B cell (primary cell): ENCODE results near the gene PAK4. TPM values are rescaled to one million over a fixed set of nuclear protein-coding genes. Genes with fewer than 3 reads are reported as not detected.

Experiments
- ATAC-seq: fragments of 200-7000 bp; cut with Tn5 transposase; one replicate; pipeline ENCODE4 v1.10.0; 2021; ENCODE audit warnings: low read depth, mild to moderate bottlenecking, moderate number of reproducible peaks, moderate library complexity
- CTCF ChIA-PET: fragments of 350-600 bp; sonication (Branson Sonifier 250); formaldehyde crosslinking; loops from one replicate; lab custom pipeline; 2021; ENCODE audit warnings: antibody characterized with exemption, inconsistent platforms; lab: Charles Lee
- POLR2A ChIA-PET: fragments of 350-600 bp; sonication (Branson Sonifier 250); formaldehyde crosslinking; loops from one replicate; lab custom pipeline; 2021; ENCODE audit warnings: antibody characterized with exemption; lab: Charles Lee
- DNase-seq: peaks from one replicate; pipeline ENCODE4 v3.0.0; 2013
- H2AFZ ChIP-seq: 2 replicates; pipeline ENCODE4 v1.6.1; 2012; ENCODE audit warnings: mild to moderate bottlenecking, low read depth, low read length; ENCODE audit not compliant: insufficient read depth, poor library complexity, severe bottlenecking
- H3K27ac ChIP-seq, 2 donors: 1 replicate in 1 of 2; 2 replicates in 1 of 2; pipeline ENCODE4 v1.5.1; 2012 to 2013; ENCODE audit warnings: low read length in 2 of 2, mild to moderate bottlenecking in 2 of 2, moderate library complexity in 1 of 2
- H3K27me3 ChIP-seq, 4 experiments: fragments of 200-600 bp in 1 of 4; sonication (generic) in 1 of 4; replicated peaks in 1 of 4; 1 replicate in 2 of 4; 2 replicates in 2 of 4; pipeline versions ENCODE4 v1.6.1 to v1.7.0; 2013 to 2016; ENCODE audit warnings: low read length in 3 of 4, mild to moderate bottlenecking in 2 of 4, mixed read lengths in 1 of 4, moderate library complexity in 1 of 4; ENCODE audit not compliant: insufficient read depth in 4 of 4, control insufficient read depth in 3 of 4; ENCODE audit errors: control extremely low read depth in 1 of 4
- H3K36me3 ChIP-seq, 2 experiments: replicated peaks in 1 of 2; 1 replicate in 1 of 2; 2 replicates in 1 of 2; pipeline versions ENCODE4 v1.6.1 to v1.7.1; 2013; ENCODE audit warnings: low read length in 1 of 2; ENCODE audit not compliant: insufficient read depth in 2 of 2, control insufficient read depth in 1 of 2; ENCODE audit errors: control extremely low read depth in 1 of 2, extremely low read depth in 1 of 2
- H3K4me1 ChIP-seq, 2 donors: fragments of 200-600 bp in 1 of 2; sonication (generic) in 1 of 2; 1 replicate in 1 of 2; 2 replicates in 1 of 2; pipeline versions ENCODE4 v1.5.1 to v1.6.1; 2013 to 2017; ENCODE audit warnings: low read length in 2 of 2; ENCODE audit not compliant: control insufficient read depth in 2 of 2, insufficient read depth in 2 of 2
- H3K4me2 ChIP-seq: replicated peaks from 2 replicates; pipeline ENCODE3; 2012; ENCODE audit warnings: mild to moderate bottlenecking, low read depth, low read length; ENCODE audit not compliant: poor library complexity, severe bottlenecking
- H3K4me3 ChIP-seq, 5 experiments: fragments of 200-600 bp in 1 of 5; sonication (generic) in 1 of 5; 1 replicate in 3 of 5; 2 replicates in 2 of 5; pipeline versions ENCODE4 v1.5.1 to v1.7.0; 2011 to 2016; ENCODE audit warnings: low read length in 4 of 5, mild to moderate bottlenecking in 4 of 5, low read depth in 2 of 5, control low read depth in 1 of 5, moderate library complexity in 1 of 5; ENCODE audit not compliant: insufficient read depth in 1 of 5; ENCODE audit errors: control extremely low read depth in 1 of 5, extremely low read depth in 1 of 5
- H3K79me2 ChIP-seq: fragments of 200-600 bp; sonication (generic); one replicate; pipeline ENCODE4 v1.6.0; 2016; ENCODE audit warnings: low read length; ENCODE audit not compliant: control insufficient read depth, insufficient read depth
- H3K9ac ChIP-seq: fragments of 200-600 bp; sonication (generic); 2 replicates; pipeline ENCODE4 v1.6.1; 2017; ENCODE audit warnings: mild to moderate bottlenecking, low read length, moderate library complexity
- H3K9me3 ChIP-seq, 3 donors: one replicate each; pipeline versions ENCODE4 v1.6.1 to v1.7.1; 2013; ENCODE audit warnings: low read length in 2 of 3; ENCODE audit not compliant: control insufficient read depth in 2 of 3, insufficient read depth in 1 of 3; ENCODE audit errors: control extremely low read depth in 1 of 3
- H4K20me1 ChIP-seq: 2 replicates; pipeline ENCODE4 v1.6.0; 2012; ENCODE audit warnings: mild to moderate bottlenecking, low read length; ENCODE audit not compliant: insufficient read depth, control insufficient read depth, poor library complexity, severe bottlenecking
- H3K27ac Mint-ChIP-seq: one replicate; pipeline ENCODE4 v1.8.0; 2021; ENCODE audit warnings: mixed read lengths
- H3K27me3 Mint-ChIP-seq: one replicate; pipeline ENCODE4 v1.8.0; 2021; ENCODE audit warnings: mixed read lengths
- H3K4me1 Mint-ChIP-seq: one replicate; pipeline ENCODE4 v1.8.0; 2021; ENCODE audit warnings: mixed read lengths
- H3K4me3 Mint-ChIP-seq: one replicate; pipeline ENCODE4 v1.8.0; 2021; ENCODE audit warnings: mixed read lengths
- H3K9me3 Mint-ChIP-seq: one replicate; pipeline ENCODE4 v1.8.0; 2022; ENCODE audit warnings: mixed read lengths; ENCODE audit not compliant: insufficient read depth
- EZH2 ChIP-seq: IDR thresholded peaks from 2 replicates; pipeline ENCODE4 v1.6.1; 2012; ENCODE audit warnings: borderline replicate concordance, low read depth, mild to moderate bottlenecking, moderate library complexity, low read length; ENCODE audit not compliant: insufficient read depth, poor library complexity, severe bottlenecking
- WGBS: methylation state at CpG from one replicate; pipeline ENCODE4 v1.1.5; 2013; ENCODE audit warnings: missing lambda C conversion rate; ENCODE audit not compliant: insufficient coverage; 5-methylcytosine and 5-hydroxymethylcytosine counted together
- intact Hi-C: fragments of 100-400 bp; cut with micrococcal nuclease; formaldehyde crosslinking; loops from one replicate; pipeline ENCODE4 v1.10.0; 2022
- polyA plus RNA-seq: library from polyadenylated mRNA; depleted of rRNA; stranded (reverse); fragments of >200 nt; gene quantifications from 2 replicates; pipeline ENCODE4 v1.2.3, GENCODE V29; 2012
- total RNA-seq, 2 donors: library from RNA; stranded (reverse); fragments of 120-200 nt in 1 of 2; gene quantifications; 1 replicate in 1 of 2; 2 replicates in 1 of 2; pipeline versions ENCODE4 v1.2.3 to v1.2.4, GENCODE V29; 2013 to 2022
- TF ChIP-seq, protein P1 (sequence below): fragments of 200-600 bp; IDR thresholded peaks from one replicate; pipeline ENCODE4 v1.8.0; 2022; ENCODE audit warnings: antibody characterized with exemption, mild to moderate bottlenecking

The PAK4 gene
- total and polyA plus RNA-seq, 2 donors (not counting 1 experiment from before 2014, with no cell fraction given): 12.0 to 23.3 TPM

DNA sequence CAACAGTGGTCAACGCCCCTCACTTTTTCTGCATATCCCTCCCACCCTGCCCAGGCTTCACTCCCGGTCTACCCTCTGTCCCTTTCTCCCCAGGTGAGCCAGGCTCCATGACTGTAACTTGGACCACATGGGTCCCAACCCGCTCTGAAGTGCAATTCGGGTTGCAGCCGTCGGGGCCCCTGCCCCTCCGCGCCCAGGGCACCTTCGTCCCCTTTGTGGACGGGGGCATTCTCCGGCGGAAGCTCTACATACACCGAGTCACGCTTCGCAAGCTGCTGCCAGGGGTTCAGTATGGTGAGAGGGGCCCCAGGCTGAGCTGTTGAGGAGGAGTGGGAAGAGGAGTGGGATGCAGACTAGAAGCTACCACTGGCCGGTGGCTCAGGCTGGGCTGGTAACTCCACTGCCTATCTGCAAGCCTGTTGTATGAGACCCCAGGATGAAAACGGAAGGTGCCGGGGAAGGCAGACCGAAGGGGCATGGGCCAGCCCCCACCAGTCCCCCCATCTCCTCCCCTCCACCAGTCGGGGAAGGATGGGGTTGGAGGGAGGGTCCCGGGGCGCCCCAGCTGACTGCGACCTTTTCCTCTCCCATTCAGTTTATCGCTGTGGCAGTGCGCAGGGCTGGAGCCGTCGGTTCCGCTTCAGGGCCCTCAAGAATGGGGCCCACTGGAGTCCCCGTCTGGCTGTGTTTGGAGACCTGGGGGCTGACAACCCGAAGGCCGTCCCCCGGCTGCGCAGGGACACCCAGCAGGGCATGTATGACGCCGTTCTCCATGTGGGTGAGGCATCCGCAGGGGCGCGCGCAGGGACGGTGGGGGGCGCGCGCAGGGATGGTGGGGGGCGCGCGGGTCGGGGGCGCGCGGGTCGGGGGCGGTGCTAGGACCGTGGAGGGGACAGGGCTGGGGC is 27.0 kb upstream of the PAK4 start:
- Histone ChIP-seq H3K4me3 (no peak overlapping the region), H3K79me2 (no peaks in the 10 kb centered on the region), H3K4me1 (no peaks in the 10 kb centered on the region), H2AFZ (no peak overlapping the region), H3K36me3 (no peaks in the 10 kb centered on the region), H3K27ac (no peak overlapping the region), H3K9ac (no peak overlapping the region), H3K4me2 (no peak overlapping the region), H3K9me3 (no peaks in the 10 kb centered on the region), H3K27me3 (peaks cover 0 to 16% (median 3%) of the 10 kb centered on the region in 4 experiments), H4K20me1 (no peaks in the 10 kb centered on the region)
- 30% methylated on average over 37 of the region's 53 CpGs for WGBS
- POLR2A ChIA-PET: no interaction called here
- TF ChIP-seq, protein P1, sequence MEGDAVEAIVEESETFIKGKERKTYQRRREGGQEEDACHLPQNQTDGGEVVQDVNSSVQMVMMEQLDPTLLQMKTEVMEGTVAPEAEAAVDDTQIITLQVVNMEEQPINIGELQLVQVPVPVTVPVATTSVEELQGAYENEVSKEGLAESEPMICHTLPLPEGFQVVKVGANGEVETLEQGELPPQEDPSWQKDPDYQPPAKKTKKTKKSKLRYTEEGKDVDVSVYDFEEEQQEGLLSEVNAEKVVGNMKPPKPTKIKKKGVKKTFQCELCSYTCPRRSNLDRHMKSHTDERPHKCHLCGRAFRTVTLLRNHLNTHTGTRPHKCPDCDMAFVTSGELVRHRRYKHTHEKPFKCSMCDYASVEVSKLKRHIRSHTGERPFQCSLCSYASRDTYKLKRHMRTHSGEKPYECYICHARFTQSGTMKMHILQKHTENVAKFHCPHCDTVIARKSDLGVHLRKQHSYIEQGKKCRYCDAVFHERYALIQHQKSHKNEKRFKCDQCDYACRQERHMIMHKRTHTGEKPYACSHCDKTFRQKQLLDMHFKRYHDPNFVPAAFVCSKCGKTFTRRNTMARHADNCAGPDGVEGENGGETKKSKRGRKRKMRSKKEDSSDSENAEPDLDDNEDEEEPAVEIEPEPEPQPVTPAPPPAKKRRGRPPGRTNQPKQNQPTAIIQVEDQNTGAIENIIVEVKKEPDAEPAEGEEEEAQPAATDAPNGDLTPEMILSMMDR: no peak
- no peak for TF ChIP-seq EZH2
- DNase-seq (no peak), ATAC-seq (no peak)
- Mint-ChIP-seq H3K4me1 (no peaks in the 10 kb centered on the region), H3K27me3 (peaks cover 42% of the 10 kb centered on the region), H3K9me3 (no peaks in the 10 kb centered on the region), H3K4me3 (no peak overlapping the region), H3K27ac (no peak overlapping the region)
- CTCF ChIA-PET: no interaction called here
- intact Hi-C loops: no loop called here

DNA sequence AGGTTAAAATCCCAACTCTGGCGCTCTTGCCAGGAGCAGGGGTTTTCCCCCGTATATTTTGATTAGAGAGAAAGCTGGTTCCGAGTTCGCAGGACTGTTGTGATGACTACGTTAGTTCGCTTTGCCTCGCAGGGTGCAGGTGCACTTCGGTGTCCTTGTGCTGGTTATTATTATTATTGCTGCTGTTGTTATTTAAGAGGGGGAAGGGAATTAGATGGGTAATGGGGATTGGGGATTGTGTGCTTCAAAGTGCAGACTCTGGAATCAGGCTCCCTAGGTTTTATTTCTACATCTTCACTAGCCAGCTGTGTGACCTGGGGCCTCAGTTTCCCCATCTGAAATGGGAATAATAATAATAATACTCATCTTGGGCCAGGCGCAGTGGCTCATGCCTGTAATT is 26.2 kb upstream of the PAK4 start:
- Histone ChIP-seq H2AFZ (no peak overlapping the region), H4K20me1 (no peaks in the 10 kb centered on the region), H3K4me2 (no peak overlapping the region), H3K36me3 (no peaks in the 10 kb centered on the region), H3K9me3 (no peaks in the 10 kb centered on the region), H3K4me1 (no peaks in the 10 kb centered on the region), H3K27ac (no peak overlapping the region), H3K9ac (no peak overlapping the region), H3K79me2 (no peaks in the 10 kb centered on the region), H3K27me3 (peaks cover 0 to 16% (median 3%) of the 10 kb centered on the region in 4 experiments), H3K4me3 (no peak overlapping the region)
- DNase-seq (no peak), ATAC-seq (no peak)
- H3K4me3 Mint-ChIP-seq: no peak overlapping the region
- H3K27ac Mint-ChIP-seq: no peak overlapping the region
- POLR2A ChIA-PET: no interaction called here
- TF ChIP-seq EZH2: no peak
- TF ChIP-seq, protein P1: no peak
- WGBS: 46% methylated on average over 6 of the region's 9 CpGs
- H3K4me1 Mint-ChIP-seq: no peaks in the 10 kb centered on the region
- intact Hi-C loops: no loop called here
- H3K9me3 Mint-ChIP-seq: no peaks in the 10 kb centered on the region
- CTCF ChIA-PET: interaction anchor here (0.7 kb wide), 1 partner anchor 8 kb away, joined by 3 read pairs; no protein-coding TSS in a partner anchor
- H3K27me3 Mint-ChIP-seq: peaks cover 38% of the 10 kb centered on the region
